SIG-M5 (cell line): ENCODE results near the gene NDUFB10.

Experiments used
- DNase-seq: peaks from one replicate; lab custom pipeline; 2025; lab: John Stamatoyannopoulos, UW

The NDUFB10 gene

DNA sequence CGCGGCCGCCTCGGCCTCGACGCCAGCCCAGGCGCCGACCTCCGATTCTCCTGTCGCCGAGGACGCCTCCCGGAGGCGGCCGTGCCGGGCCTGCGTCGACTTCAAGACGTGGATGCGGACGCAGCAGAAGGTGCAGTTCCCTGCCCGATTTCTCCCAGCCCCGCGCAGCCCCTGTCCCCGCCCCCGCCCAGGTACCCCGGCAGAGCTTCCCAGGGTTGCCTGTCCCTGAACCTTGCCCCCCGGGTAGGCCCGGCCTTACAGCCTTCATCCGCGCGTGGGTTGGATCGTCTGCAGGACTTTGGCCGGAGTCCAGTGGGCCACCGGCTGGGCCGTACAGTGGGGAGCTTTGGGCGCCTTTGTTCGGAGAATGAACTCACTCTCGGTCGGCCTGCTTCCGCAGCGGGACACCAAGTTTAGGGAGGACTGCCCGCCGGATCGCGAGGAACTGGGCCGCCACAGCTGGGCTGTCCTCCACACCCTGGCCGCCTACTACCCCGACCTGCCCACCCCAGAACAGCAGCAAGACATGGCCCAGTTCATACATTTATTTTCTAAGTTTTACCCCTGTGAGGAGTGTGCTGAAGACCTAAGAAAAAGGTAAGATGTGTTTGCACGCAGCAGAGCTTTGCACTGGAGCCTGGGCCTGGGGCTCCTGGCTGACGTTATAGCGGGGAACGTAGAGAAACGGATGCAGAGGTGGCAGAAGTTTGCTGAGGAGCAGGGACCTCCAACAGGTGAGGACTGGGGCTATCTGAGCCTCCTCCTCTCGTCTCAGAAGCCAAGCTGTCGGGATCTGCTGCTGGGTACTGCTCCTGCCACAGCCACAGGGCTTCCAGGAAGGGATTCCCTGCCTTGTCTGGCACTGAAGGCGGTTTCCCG is 25.2 kb downstream of the NDUFB10 start:
- DNase-seq = no peak

- no peak for DNase-seq
Measured at GRCh38 chr16:1985466-1986150, 26.3 kb downstream of the NDUFB10 start.

DNA sequence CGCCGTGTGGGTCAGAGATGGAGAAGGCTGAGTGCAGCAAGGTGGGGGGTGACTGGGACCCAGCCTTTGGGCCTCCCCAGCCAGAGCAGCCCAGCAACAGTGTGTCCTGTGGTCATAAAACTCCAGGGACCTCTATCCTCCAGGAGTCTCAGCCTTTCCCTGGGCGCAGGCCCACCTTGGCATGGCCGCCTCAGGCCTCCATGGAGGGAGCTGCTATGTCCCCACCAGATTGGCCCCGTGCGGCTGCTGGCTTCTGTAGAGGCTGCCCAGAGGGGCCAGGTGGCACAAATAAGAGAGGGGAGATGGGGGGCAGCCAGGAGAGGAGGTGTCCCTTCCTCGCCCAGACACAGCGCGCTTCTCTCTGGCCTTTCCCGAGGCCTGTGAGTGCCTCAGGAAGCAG is 27.9 kb downstream of the NDUFB10 start:
- no peak for DNase-seq

GRCh38 chr16:1989209-1990100 is 30.1 kb downstream of the NDUFB10 start, which contains the start of gene SYNGR3:
TSS of gene SYNGR3 (plus strand) at chr16:1989970. CDS start at chr16:1990103, 133 bp downstream.
- no peak for DNase-seq

- no peak for DNase-seq
Measured at GRCh38 chr16:1990101-1990350, 30.7 kb downstream of the NDUFB10 start.

DNA sequence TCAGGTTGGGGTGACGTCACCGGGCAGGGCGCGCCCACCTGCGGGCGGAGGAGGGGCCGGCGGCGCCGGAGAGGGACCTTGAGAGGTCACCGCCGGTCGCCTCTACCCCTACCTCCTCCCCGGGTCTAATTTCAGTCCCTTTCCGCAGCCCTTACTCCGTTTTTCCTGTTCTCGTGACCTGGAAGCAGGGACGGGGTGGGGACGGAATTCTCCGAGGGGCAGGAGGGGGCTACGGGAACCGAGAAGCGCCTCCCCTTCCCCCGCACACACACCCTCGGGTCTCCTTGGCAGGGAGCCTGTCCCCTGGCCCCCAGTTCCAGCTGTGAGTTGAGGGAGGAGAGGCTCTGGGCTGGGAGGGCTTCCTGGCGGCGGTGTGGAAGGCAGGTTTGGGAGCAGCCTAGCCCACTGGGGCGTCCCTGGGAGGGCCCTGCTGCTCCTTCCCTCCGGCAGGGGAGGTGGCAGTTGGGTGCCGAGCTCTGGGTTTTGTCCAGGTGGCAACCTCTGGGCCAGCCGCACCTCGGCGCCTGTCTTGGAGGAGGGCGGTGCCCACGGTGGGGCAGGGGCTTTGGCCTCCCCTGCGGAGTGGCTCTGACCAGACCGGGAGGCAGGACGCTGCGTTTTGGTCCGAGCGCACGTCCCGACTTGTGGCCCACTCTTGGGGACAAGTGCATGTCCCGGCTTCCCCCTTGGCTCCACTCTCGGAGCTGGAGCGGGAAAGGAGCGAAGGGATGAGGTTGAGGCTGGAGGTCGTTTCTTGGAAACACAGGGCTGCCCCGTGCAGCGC is 31.2 kb downstream of the NDUFB10 start:
- DNase-seq = no peak

DNA sequence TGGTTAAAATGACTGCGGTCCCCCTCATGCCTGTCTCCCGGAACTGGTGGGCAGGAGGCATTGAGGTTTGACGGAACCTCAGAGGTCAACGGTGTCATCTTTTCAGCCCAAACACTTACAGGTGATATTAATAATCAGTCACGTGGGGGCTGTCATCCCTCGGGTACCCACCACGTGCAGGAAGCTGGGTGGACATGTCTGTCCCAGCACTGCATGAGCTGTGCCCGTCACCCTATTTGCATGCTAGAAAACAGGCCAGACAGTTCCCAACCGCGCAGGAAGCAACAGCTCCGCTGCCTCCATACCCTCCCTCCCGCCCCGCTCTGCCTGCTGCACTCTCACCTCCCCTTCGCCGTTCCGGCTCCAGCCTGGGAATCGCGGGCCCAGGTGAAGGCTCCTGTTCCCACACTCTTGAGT is 31.8 kb downstream of the NDUFB10 start:
- no peak for DNase-seq

- DNase-seq = no peak
Measured at GRCh38 chr16:1991588-1991947, 32.2 kb downstream of the NDUFB10 start.

GRCh38 chr16:1991948-1992703 is 32.8 kb downstream of the NDUFB10 start:
- DNase-seq = no peak

- no peak for DNase-seq
Measured at GRCh38 chr16:1992704-1993317, 33.5 kb downstream of the NDUFB10 start.

- DNase-seq = no peak
Measured at GRCh38 chr16:1993731-1994131, 34.4 kb downstream of the NDUFB10 start.

GRCh38 chr16:1997494-1998359 is 38.4 kb downstream of the NDUFB10 start:
- no peak for DNase-seq

GRCh38 chr16:1998360-1998835 is 39.1 kb downstream of the NDUFB10 start:
- no peak for DNase-seq

DNA sequence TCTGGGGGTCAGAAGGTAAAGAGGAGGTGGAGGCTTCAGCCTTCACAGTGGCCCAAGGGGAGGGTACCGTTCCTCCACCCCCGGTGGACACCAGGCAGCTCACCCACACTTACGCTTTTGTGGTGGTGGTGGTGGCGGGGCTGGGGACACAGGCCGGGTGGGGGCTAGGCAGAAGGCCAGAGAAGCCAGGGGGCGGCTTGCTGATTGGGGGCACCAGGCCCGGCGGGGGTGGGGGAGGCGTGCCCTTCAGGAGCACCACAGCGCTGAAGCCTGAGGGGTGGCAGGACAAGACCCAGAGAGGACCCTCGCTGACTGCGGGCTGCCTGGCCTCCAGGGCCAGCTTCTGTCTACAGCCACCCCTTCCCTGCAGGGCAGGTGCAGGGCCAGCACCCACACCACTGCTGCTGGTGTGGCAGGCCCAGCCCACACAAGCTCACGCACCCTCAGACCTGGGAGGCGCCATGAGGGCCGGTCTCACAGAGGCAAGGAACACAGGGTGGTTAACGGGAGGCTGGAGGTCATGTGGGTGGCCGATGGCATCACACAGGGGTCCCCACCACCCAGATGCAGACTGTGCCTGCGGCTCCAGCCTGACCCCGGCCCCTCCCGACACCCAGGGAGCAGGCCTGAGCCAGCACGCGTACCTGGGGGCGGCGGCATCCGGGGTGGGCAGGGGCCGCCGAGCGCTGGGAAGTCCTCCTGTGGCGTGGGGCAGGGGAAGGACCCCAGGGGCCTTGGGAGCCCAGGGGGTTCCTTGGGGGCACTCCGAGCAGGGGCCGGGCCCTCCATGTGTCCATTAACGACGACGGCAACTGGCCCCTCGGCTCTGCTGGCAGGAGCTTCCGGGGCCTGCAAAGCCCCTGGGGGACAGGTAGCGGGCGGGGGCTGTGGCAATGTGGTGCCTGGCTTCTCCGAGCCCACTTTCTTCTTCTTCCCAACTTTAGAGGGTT is 39.8 kb downstream of the NDUFB10 start:
- DNase-seq = no peak

- no peak for DNase-seq
Measured at GRCh38 chr16:1999866-2000514, 40.7 kb downstream of the NDUFB10 start.

GRCh38 chr16:2001035-2001434 is 41.7 kb downstream of the NDUFB10 start:
- DNase-seq = no peak

- no peak for DNase-seq
Measured at GRCh38 chr16:2001456-2002355, 42.4 kb downstream of the NDUFB10 start.
